ENCODE measurements around the gene RASA3. TPM values are rescaled to one million over a fixed set of nuclear protein-coding genes. Genes with fewer than 3 reads are reported as not detected.
A peak's percentile ranks its signal among the peaks of the same experiment; 100 is the strongest.

The RASA3 gene
- total and polyA plus RNA-seq, 11 donors, result 4.8 to 24.2 (median 9.7) TPM

DNA sequence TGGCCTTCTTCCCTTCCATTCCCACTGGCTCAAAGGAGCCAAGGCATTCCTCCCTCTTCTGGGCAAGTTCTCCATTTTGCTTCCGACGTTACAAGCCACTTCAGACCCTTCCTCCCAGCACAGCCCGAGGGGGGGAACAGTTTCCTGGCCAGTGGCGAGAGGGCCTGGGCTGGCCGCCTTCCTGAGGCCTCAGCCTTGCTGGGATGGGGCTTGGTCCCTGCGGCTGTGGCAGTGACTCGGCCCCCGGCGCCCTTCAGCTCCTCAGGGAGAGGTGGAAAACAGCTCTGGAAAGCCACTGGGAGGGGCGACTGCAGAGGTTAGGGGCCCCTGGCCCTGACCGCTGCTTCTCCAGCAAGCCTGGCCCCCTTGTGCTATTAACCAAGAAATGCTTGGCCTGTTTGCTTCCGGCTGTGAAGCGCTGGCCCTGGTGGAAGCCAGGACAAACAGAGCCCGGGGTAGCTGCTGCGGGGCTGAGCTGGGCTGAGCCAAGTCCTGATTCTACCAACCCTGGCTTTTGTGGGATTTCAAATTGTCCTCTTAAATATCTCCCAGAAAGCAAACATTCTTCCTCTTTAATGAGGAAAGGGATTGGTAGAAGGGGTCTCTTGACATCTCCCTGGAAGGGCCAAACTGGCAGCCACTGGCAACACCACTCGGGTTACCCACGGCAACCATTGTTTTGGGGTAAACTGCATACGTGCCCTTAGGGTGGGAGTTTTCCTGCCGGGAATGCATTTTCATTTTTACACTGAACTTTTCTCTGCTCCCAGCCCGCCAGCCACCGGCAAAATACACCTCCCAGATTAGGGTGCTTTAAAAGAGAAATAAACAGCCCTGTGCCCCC is 197.2 kb downstream of the RASA3 start:
- ATAC-seq (no peak), DNase-seq (peak in 2 of 5 donors; percentile 28 to 62)
- no peak for TF ChIP-seq POLR2A (IDR thresholded peaks at IDR 0.05)
- TF ChIP-seq, protein P1, sequence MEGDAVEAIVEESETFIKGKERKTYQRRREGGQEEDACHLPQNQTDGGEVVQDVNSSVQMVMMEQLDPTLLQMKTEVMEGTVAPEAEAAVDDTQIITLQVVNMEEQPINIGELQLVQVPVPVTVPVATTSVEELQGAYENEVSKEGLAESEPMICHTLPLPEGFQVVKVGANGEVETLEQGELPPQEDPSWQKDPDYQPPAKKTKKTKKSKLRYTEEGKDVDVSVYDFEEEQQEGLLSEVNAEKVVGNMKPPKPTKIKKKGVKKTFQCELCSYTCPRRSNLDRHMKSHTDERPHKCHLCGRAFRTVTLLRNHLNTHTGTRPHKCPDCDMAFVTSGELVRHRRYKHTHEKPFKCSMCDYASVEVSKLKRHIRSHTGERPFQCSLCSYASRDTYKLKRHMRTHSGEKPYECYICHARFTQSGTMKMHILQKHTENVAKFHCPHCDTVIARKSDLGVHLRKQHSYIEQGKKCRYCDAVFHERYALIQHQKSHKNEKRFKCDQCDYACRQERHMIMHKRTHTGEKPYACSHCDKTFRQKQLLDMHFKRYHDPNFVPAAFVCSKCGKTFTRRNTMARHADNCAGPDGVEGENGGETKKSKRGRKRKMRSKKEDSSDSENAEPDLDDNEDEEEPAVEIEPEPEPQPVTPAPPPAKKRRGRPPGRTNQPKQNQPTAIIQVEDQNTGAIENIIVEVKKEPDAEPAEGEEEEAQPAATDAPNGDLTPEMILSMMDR (IDR thresholded peaks at IDR 0.05), result no peak
- WGBS, 4 donors, result 57 to 65% (median 59%) methylated on average over 21 of the region's 21 CpGs
- Histone ChIP-seq H3K4me3 (no peak overlapping the region), H3K27me3 (no peaks in the 10 kb centered on the region), H3K4me1 (peaks cover 0 to 40% (median 13%) of the 10 kb centered on the region in 12 donors), H3K27ac (peak overlapping the region in 4 of 12 donors; percentile 39 to 69 (median 54)), H3K9me3 (no peaks in the 10 kb centered on the region), H3K36me3 (no peaks in the 10 kb centered on the region)
- intact Hi-C loops (cut with DNase I), result no loop called here

DNA sequence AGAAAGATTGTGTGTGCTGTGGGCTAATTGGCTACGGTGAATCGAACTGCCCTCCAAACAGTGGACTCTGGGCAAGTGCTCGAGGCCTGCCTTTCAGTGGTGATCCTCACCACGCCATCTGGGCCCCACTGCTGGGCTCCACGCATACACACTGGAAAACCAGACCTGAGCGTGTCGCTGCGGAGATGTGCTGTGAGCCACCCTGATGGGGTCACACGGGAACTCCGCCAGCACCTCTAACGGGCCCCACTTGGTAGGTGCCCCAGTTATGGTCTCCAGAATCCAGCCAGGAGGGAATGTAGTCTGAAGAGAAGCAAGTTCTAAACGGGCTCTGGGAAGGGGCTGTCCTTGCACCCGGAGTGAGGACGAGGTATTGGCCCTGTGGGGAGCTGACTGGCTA is 197.8 kb downstream of the RASA3 start:
- DNase-seq, result peak in 2 of 5 donors; percentile 19 to 55

DNA sequence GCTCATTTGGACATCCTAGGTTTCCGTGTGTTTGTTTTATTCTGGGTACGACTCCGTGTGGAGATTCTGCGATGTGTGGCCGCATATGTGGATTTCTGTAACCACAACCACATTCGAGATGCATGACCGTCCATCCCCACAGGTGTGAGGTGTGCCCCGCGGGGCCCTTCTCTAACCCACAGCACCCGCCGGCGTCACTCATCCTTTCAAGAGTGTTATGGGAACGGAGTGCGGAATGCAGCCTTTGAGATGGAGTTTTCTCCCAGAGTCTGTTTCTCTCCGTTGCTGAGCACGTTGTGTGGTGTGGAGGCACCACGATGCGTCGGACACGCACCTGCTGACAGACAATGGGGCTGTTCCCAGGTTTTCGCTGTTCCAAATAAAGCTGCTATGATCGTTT is 198.5 kb downstream of the RASA3 start:
- H3K4me3 ChIP-seq, result no peak overlapping the region
- peaks cover 0 to 51% (median 23%) of the 10 kb centered on the region in 12 donors for H3K4me1 ChIP-seq
- WGBS, 4 donors, result 95 to 96% (median 96%) methylated on average over 22 of the region's 22 CpGs
- DNase-seq, result peak in 3 of 5 donors; percentile 8 to 43 (median 18)
- intact Hi-C loops (cut with DNase I), result no loop called here
- no peak overlapping the region for H3K27ac ChIP-seq
- no peaks in the 10 kb centered on the region for H3K36me3 ChIP-seq
- TF ChIP-seq, protein P1 (IDR thresholded peaks at IDR 0.05), result no peak
- no peak for TF ChIP-seq POLR2A (IDR thresholded peaks at IDR 0.05)
- no peaks in the 10 kb centered on the region for H3K9me3 ChIP-seq
- ATAC-seq, result no peak
- no peaks in the 10 kb centered on the region for H3K27me3 ChIP-seq

More for the DNA sequence above, 197.8 kb downstream of the RASA3 start:
- intact Hi-C loops (cut with DNase I), result no loop called here
- TF ChIP-seq, protein P1 (IDR thresholded peaks at IDR 0.05), result no peak
- TF ChIP-seq POLR2A (IDR thresholded peaks at IDR 0.05), result no peak
- Histone ChIP-seq H3K4me1 (peaks cover 0 to 46% (median 16%) of the 10 kb centered on the region in 12 donors), H3K36me3 (no peaks in the 10 kb centered on the region), H3K4me3 (no peak overlapping the region), H3K27ac (peak overlapping the region in 4 of 12 donors; percentile 39 to 69 (median 54)), H3K9me3 (no peaks in the 10 kb centered on the region), H3K27me3 (no peaks in the 10 kb centered on the region)
- WGBS, 4 donors, result 88 to 96% (median 91%) methylated on average over 5 to 14 of the region's 14 CpGs
- ATAC-seq, result no peak

DNA sequence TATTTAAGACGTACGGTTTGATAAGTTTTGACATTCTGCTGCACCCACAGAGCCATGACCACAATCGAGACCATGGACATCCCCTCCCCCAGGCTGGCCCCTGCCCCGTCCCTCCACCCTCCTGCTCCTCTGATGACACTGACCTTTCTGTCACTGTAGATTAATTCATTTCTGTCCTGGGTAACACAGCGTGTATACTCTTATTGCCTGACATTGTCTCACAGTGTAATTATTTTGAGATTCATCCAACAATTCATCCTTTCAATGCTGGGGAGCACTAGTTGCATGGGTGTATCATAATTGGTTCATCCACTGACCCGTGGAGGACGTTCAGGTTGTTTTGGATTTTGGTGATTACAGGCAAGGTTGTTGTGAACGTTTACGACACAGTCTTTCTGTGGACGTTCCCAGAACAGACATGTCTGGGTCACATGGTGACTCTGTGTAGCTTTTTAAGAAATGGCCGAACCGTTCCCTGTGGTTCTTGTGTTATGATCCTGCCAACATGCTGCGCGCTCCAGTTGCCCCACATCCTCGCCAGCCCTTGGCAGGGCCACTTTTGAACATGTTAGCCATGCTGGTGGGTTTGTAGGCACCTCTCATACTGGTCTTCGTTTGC is 200.5 kb downstream of the RASA3 start:
- Histone ChIP-seq H3K4me1 (peaks cover 0 to 56% (median 34%) of the 10 kb centered on the region in 12 donors), H3K27me3 (no peaks in the 10 kb centered on the region), H3K9me3 (no peaks in the 10 kb centered on the region), H3K36me3 (no peaks in the 10 kb centered on the region), H3K4me3 (no peak overlapping the region), H3K27ac (no peak overlapping the region)
- TF ChIP-seq, protein P1 (IDR thresholded peaks at IDR 0.05), result no peak
- TF ChIP-seq POLR2A (IDR thresholded peaks at IDR 0.05), result no peak
- peak in 1 of 5 donors; percentile 11 for DNase-seq
- ATAC-seq, result no peak
- intact Hi-C loops (cut with DNase I), result no loop called here
- 88 to 90% (median 89%) methylated on average over 16 of the region's 16 CpGs for WGBS, 4 donors
